Bronchial epithelial cell (primary cell): ENCODE measurements around the gene RTL5. TPM values are rescaled to one million over a fixed set of nuclear protein-coding genes. Genes with fewer than 3 reads are reported as not detected.

Experiments
- DNase-seq: peaks from one replicate; pipeline ENCODE4 v3.0.0-alpha.2; 2010; ENCODE audit warnings: low read depth
- FAIRE-seq: peaks from 2 replicates; lab custom pipeline; 2011; peaks lifted over from hg19 to GRCh38; lab: Jason Lieb, UNC
- H3K27me3 ChIP-seq: 2 replicates; pipeline ENCODE4 v1.5.1; 2011; ENCODE audit warnings: low read length; ENCODE audit not compliant: control insufficient read depth, insufficient read depth
- H3K36me3 ChIP-seq: 2 replicates; pipeline ENCODE4 v1.5.1; 2011; ENCODE audit warnings: low read length; ENCODE audit not compliant: control insufficient read depth, insufficient read depth
- H3K4me3 ChIP-seq: 2 replicates; pipeline ENCODE4 v1.5.1; 2011; ENCODE audit warnings: mild to moderate bottlenecking, low read depth, low read length, control low read depth
- CTCF ChIP-seq: IDR thresholded peaks from 2 replicates; pipeline ENCODE4 v1.5.1; 2011; ENCODE audit warnings: mild to moderate bottlenecking, moderate library complexity, low read length, control low read depth, inconsistent platforms; ENCODE audit not compliant: insufficient read depth, severe bottlenecking
- total RNA-seq: library from RNA; depleted of rRNA; stranded (reverse); fragments of >200 nt; gene quantifications from 2 replicates; pipeline ENCODE4 v1.2.1, GENCODE V29; 2014

The RTL5 gene
- total RNA-seq, 1 donor from 2014 or later, result not detected

GRCh38 chrX:72124540-72125201, 7.0 kb downstream of the RTL5 start:
- no peak overlapping the region for H3K4me3 ChIP-seq
- TF ChIP-seq CTCF, result no peak
- peaks cover 8% of the 10 kb centered on the region for H3K27me3 ChIP-seq
- DNase-seq (no peak), FAIRE-seq (no peak)
- no peaks in the 10 kb centered on the region for H3K36me3 ChIP-seq

GRCh38 chrX:72123471-72124185, 8.1 kb downstream of the RTL5 start:
- no peak for DNase-seq
- Histone ChIP-seq H3K36me3 (no peaks in the 10 kb centered on the region), H3K4me3 (no peak overlapping the region), H3K27me3 (peaks cover 8% of the 10 kb centered on the region)
- FAIRE-seq, result no peak
- no peak for TF ChIP-seq CTCF

- no peak for TF ChIP-seq CTCF
- no peak overlapping the region for H3K4me3 ChIP-seq
- FAIRE-seq (no peak), DNase-seq (no peak)
- no peaks in the 10 kb centered on the region for H3K36me3 ChIP-seq
- peaks cover 8% of the 10 kb centered on the region for H3K27me3 ChIP-seq
These were observed 8.9 kb downstream of the RTL5 start for GRCh38 chrX:72122621-72123337.

GRCh38 chrX:72121383-72121782, 10.3 kb downstream of the RTL5 start:
- Histone ChIP-seq H3K36me3 (no peaks in the 10 kb centered on the region), H3K4me3 (no peak overlapping the region), H3K27me3 (peaks cover 8% of the 10 kb centered on the region)
- peak; percentile 54 for DNase-seq
- peak; percentile 64 for FAIRE-seq
- TF ChIP-seq CTCF, result no peak

GRCh38 chrX:72120837-72121236, 10.9 kb downstream of the RTL5 start:
- no peak overlapping the region for H3K4me3 ChIP-seq
- H3K27me3 ChIP-seq, result peaks cover 8% of the 10 kb centered on the region
- DNase-seq (no peak), FAIRE-seq (no peak)
- H3K36me3 ChIP-seq, result no peaks in the 10 kb centered on the region
- no peak for TF ChIP-seq CTCF
